Activated CD8-positive, alpha-beta memory T cell treated with anti-CD3 and anti-CD28 coated beads for 48 hours (primary cell): Measurements from ENCODE around the gene HEBP1.
"Not testable (repeated sequence)": the region's sequence is repeated elsewhere in the genome, so short reads cannot be mapped to it uniquely, and the experiment has no call there.

Source experiments
- DNase-seq, 3 experiments: peaks; one replicate each; pipeline ENCODE4 v3.0.0-alpha.2; 2020; ENCODE audit warnings: low read depth in 2 of 3, low spot score in 2 of 3

Gene HEBP1

GRCh38 chr12:12999959-13000615 is at the start of gene HEBP1:
Gene HEBP1 (minus strand): TSS chr12:13000265. CDS start chr12:13000114, 151 bp downstream.
- DNase-seq: peak; percentile 86 to 94 (median 92)

- DNase-seq: no peak
Observed at GRCh38 chr12:13049816-13050215, 49.8 kb upstream of the HEBP1 start.

- no peak for DNase-seq
Observed at GRCh38 chr12:13046964-13047363, 46.9 kb upstream of the HEBP1 start.

GRCh38 chr12:13045816-13046215 is 45.8 kb upstream of the HEBP1 start:
- no peak for DNase-seq

- DNase-seq: no peak
Observed at GRCh38 chr12:13044906-13045299, 44.8 kb upstream of the HEBP1 start.

- DNase-seq: peak; percentile 40 to 69 (median 50)
Observed at GRCh38 chr12:13044002-13044905, 44.2 kb upstream of the HEBP1 start, which contains the start of gene FAM234B. Gene FAM234B (plus strand): TSS chr12:13044381. CDS start chr12:13044404, 23 bp downstream.

GRCh38 chr12:13042666-13043230 is 42.7 kb upstream of the HEBP1 start:
- DNase-seq: no peak

- DNase-seq: no peak
Observed at GRCh38 chr12:13041224-13041623, 41.2 kb upstream of the HEBP1 start.

- DNase-seq: no peak
Observed at GRCh38 chr12:13039328-13039956, 39.4 kb upstream of the HEBP1 start.

- DNase-seq: no peak
Observed at GRCh38 chr12:13038491-13039161, 38.6 kb upstream of the HEBP1 start.

- DNase-seq: no peak
Observed at GRCh38 chr12:13036881-13037280, 36.8 kb upstream of the HEBP1 start.

GRCh38 chr12:13035335-13035734 is 35.3 kb upstream of the HEBP1 start:
- not testable (repeated sequence) for DNase-seq

GRCh38 chr12:13033476-13033875 is 33.4 kb upstream of the HEBP1 start:
- no peak for DNase-seq

GRCh38 chr12:13032164-13032563 is 32.1 kb upstream of the HEBP1 start:
- DNase-seq: no peak

GRCh38 chr12:13030541-13031291 is 30.7 kb upstream of the HEBP1 start:
- no peak for DNase-seq

- no peak for DNase-seq
Observed at GRCh38 chr12:13028825-13029570, 28.9 kb upstream of the HEBP1 start.

- no peak for DNase-seq
Observed at GRCh38 chr12:13027508-13027907, 27.4 kb upstream of the HEBP1 start.

GRCh38 chr12:13027032-13027431 is 27.0 kb upstream of the HEBP1 start:
- DNase-seq: no peak

- DNase-seq: no peak
Observed at GRCh38 chr12:13026286-13026685, 26.2 kb upstream of the HEBP1 start.
